Spinal cord (tissue), 10 donors: ENCODE data around the gene PDLIM4. TPM values are rescaled to one million over a fixed set of nuclear protein-coding genes. Genes with fewer than 3 reads are reported as not detected.

Source experiments
- DNase-seq, 6 donors: peaks; one replicate each; pipeline versions ENCODE4 v3.0.0 to v3.0.0-alpha.2; 2013 to 2015; ENCODE audit warnings: low spot score in 6 of 6, low read depth in 4 of 6
- H3K27ac ChIP-seq: one replicate; pipeline ENCODE4 v1.5.1; 2013; ENCODE audit warnings: low read depth, low read length, control low read depth
- H3K27me3 ChIP-seq: one replicate; pipeline ENCODE4 v1.6.1; 2013; ENCODE audit warnings: low read length; ENCODE audit not compliant: control insufficient read depth, insufficient read depth
- H3K36me3 ChIP-seq: one replicate; pipeline ENCODE4 v1.6.1; 2013; ENCODE audit warnings: low read length; ENCODE audit not compliant: control insufficient read depth, insufficient read depth
- H3K4me1 ChIP-seq: one replicate; pipeline ENCODE4 v1.6.1; 2013; ENCODE audit warnings: low read length; ENCODE audit not compliant: control insufficient read depth, insufficient read depth
- H3K4me3 ChIP-seq: one replicate; pipeline ENCODE4 v1.5.1; 2013; ENCODE audit warnings: low read depth, low read length, control low read depth
- H3K9me3 ChIP-seq: one replicate; pipeline ENCODE4 v1.6.1; 2013; ENCODE audit warnings: low read length; ENCODE audit not compliant: control insufficient read depth, insufficient read depth
- whole genome bisulfite sequencing: methylation state at CpG from one replicate; pipeline ENCODE4 v1.1.5; 2013; ENCODE audit warnings: missing lambda C conversion rate; ENCODE audit not compliant: insufficient coverage; 5-methylcytosine and 5-hydroxymethylcytosine counted together
- polyA plus RNA-seq, 2 donors: library from polyadenylated mRNA; unstranded; fragments of 120-200 nt; gene quantifications; one replicate each; pipeline ENCODE4 v1.2.1, GENCODE V29; 2013; ENCODE audit not compliant: insufficient read length in 2 of 2
- total RNA-seq, 2 donors: library from RNA; depleted of rRNA in 1 of 2; stranded (reverse); fragments of 120-200 nt in 1 of 2; fragments of >200 nt in 1 of 2; gene quantifications; one replicate each; pipeline versions ENCODE4 v1.2.3 to v1.2.4, GENCODE V29; 2013 to 2014
- donor health status: healthy.

PDLIM4 gene
- total and polyA plus RNA-seq, 4 donors = 10.6 to 40.9 (median 31.6) TPM

GRCh38 chr5:132294728-132295504 is 37.4 kb downstream of the PDLIM4 start:
- no peaks in the 10 kb centered on the region for H3K9me3 ChIP-seq
- DNase-seq = peak in 1 of 6 donors; percentile 26
- peaks cover 29% of the 10 kb centered on the region for H3K4me1 ChIP-seq
- WGBS = 3% methylated on average over 38 of the region's 50 CpGs
- H3K36me3 ChIP-seq = peaks cover 2% of the 10 kb centered on the region
- peak overlapping the region; percentile 85 for H3K4me3 ChIP-seq
- H3K27me3 ChIP-seq = no peaks in the 10 kb centered on the region
- peak overlapping the region; percentile 99 for H3K27ac ChIP-seq

DNA sequence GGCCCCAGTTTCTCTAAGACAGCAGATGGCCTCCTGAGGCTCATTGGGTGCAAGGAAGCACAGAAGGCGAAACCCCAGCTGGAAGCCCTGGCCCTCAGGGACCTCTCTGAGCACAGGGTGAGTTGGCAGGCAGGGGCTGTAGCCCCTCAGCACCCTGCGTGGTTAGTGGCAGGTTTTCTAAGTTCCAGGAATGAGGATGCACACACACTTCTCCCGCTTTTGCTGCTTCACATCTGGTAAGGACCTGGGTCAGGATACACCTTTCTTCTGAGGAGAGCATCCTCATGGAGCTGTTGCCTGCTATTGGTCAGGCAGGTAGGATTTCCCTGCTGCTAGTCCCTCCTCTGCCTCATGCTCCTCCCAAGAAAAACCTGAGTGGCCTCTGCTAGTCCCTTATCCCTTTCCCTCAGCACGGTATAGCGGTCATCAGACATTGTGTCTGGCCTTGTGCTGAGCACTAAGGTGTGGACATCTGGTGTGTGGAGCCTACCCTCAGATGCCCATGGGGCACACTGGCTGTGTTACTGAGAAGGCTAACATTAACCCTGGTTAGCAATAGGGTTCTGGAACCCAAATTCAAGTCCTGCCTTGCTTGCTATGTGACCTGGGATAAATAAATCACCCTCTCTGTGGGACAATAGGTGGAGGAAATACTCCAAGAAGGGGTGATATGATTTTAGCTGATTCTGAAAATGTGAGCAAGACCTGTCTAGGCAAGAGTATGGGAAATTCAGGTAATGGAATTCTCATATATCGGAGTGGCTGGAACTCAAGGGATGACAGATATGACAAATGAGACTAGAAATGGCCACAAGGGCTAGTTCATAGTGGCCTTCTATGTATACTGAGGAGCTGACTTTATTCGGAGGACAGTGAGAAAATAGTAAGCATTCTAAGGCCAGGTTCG is 38.3 kb downstream of the PDLIM4 start:
- Histone ChIP-seq H3K27ac (no peak overlapping the region), H3K9me3 (no peaks in the 10 kb centered on the region), H3K36me3 (peaks cover 2% of the 10 kb centered on the region), H3K4me1 (peaks cover 30% of the 10 kb centered on the region), H3K4me3 (peak overlapping the region; percentile 85), H3K27me3 (no peaks in the 10 kb centered on the region)
- WGBS = 91% methylated on average over 6 of the region's 8 CpGs
- DNase-seq = peak in 1 of 6 donors; percentile 43

DNA sequence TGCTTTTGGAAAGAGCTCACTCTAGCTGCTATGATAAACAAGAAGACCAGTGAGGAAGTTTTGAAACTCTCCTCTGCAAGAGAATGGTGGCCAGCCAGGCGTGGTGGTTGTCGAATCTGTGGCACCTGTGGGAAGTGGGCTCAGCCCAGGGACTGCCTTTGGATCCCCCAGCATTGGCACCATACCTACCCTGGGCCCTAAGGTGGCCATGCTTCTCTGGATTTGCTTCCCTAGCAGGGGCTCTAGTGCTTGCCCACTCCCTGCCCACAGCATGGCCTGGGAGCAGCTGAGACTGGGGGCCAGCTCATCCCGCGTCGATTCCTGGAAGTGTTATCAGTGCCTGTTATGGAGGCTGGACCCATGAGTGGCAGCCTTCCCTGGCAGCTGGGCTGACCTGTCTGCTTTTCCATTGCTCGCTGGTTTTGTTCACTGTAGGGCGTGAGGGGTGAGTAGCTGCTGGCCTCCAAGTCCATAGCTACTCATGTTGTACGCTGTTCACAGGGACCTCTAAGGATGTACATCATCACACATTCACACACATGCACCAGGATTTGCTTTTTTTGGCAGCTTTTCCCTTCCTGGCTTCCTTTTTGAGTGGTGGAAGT is 39.0 kb downstream of the PDLIM4 start:
- Histone ChIP-seq H3K9me3 (no peaks in the 10 kb centered on the region), H3K36me3 (peaks cover 2% of the 10 kb centered on the region), H3K4me1 (peaks cover 38% of the 10 kb centered on the region), H3K27me3 (no peaks in the 10 kb centered on the region), H3K4me3 (no peak overlapping the region), H3K27ac (peak overlapping the region; percentile 7)
- no peak for DNase-seq
- 80% methylated on average over 6 of the region's 8 CpGs for WGBS

DNA sequence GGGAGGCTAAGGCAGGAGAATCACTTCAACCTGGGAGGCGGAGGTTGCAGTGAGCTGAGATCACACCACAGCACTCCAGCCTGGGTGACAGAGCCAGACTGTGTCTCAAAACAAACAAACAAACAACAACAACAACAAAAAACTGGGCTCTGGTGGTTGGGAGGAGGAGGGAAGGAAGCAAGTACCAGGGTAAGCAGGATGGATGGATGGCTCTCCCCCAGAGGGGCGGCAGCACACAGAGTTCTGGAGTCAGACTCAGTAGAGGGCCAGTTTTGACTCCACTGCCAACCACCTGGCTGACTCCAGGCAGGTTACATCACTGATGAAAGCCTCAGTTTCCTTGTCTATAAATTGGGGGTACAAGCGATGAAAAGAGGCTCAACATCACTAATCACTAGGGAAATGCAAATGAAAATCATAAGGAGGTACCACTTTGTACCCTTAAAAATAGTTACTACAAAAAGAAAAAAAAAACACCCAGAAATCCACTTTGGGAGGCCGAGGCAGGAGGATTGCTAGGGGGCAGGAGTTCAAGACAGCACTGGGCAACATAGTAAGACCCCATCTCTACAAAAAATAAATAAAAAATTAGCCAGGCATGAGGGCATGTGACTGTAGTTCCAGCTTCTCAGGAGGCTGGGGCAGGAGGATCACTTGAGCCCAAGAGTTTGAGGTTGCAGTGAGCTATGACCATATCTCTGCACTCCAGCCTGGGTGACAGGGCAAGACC is 39.9 kb downstream of the PDLIM4 start:
- H3K27ac ChIP-seq = no peak overlapping the region
- WGBS = 75% methylated on average over 1 of the region's 4 CpGs
- peaks cover 41% of the 10 kb centered on the region for H3K4me1 ChIP-seq
- peaks cover 2% of the 10 kb centered on the region for H3K36me3 ChIP-seq
- no peaks in the 10 kb centered on the region for H3K27me3 ChIP-seq
- DNase-seq = no peak
- no peak overlapping the region for H3K4me3 ChIP-seq
- no peaks in the 10 kb centered on the region for H3K9me3 ChIP-seq

DNA sequence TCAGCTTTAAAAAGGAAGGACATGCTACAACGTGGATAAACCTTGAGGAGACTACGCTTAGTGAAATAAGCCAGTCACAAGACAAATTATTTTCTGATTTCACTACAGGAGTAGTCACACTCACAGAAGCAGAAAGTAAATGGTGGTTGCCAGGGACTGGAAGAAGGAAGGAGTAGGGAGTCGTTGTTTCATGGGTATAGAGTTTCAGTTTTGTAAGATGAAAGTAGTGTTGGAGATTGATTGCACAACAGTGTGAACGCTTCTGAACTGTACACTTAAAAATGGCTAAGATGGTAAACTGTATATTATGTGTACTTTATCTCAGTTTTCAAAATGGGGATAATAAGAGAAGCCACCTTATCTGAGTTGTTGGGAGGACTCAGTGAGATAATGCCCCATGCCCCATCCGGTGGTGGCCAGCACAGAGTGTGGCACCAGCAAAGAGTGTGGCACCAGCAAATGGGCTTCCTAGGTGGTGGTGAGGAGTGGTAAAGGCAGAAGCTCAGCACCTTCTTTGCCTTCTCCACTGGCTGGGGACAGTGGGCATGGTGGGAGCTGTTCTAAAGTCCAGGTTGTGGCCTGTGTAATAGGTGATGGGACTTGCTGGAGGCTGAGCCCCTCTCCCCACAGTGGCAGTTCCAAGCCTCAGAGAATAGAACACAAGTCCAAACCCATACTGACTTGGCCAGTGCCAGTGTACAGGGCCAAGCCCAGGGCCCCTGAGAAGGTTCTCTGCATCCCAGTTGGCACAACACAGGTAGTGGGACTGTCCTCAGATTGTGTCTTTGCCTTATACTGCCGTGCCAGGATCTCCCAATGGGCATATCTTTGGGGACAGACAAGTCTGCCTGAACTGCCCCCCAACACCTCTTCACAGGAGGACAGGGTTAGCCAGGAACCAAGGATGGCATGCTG is 41.1 kb downstream of the PDLIM4 start:
- peaks cover 37% of the 10 kb centered on the region for H3K4me1 ChIP-seq
- no peak overlapping the region for H3K27ac ChIP-seq
- H3K27me3 ChIP-seq = no peaks in the 10 kb centered on the region
- H3K4me3 ChIP-seq = no peak overlapping the region
- 89% methylated on average over 2 of the region's 6 CpGs for WGBS
- H3K36me3 ChIP-seq = peaks cover 2% of the 10 kb centered on the region
- no peak for DNase-seq
- no peaks in the 10 kb centered on the region for H3K9me3 ChIP-seq

GRCh38 chr5:132299917-132300316 is 42.4 kb downstream of the PDLIM4 start:
- H3K27ac ChIP-seq = no peak overlapping the region
- H3K4me1 ChIP-seq = peaks cover 25% of the 10 kb centered on the region
- no peak for DNase-seq
- no peak overlapping the region for H3K4me3 ChIP-seq
- H3K9me3 ChIP-seq = peaks cover under 1% of the 10 kb centered on the region
- 100% methylated on average over 1 of the region's 2 CpGs for WGBS
- H3K27me3 ChIP-seq = no peaks in the 10 kb centered on the region
- peaks cover 2% of the 10 kb centered on the region for H3K36me3 ChIP-seq

DNA sequence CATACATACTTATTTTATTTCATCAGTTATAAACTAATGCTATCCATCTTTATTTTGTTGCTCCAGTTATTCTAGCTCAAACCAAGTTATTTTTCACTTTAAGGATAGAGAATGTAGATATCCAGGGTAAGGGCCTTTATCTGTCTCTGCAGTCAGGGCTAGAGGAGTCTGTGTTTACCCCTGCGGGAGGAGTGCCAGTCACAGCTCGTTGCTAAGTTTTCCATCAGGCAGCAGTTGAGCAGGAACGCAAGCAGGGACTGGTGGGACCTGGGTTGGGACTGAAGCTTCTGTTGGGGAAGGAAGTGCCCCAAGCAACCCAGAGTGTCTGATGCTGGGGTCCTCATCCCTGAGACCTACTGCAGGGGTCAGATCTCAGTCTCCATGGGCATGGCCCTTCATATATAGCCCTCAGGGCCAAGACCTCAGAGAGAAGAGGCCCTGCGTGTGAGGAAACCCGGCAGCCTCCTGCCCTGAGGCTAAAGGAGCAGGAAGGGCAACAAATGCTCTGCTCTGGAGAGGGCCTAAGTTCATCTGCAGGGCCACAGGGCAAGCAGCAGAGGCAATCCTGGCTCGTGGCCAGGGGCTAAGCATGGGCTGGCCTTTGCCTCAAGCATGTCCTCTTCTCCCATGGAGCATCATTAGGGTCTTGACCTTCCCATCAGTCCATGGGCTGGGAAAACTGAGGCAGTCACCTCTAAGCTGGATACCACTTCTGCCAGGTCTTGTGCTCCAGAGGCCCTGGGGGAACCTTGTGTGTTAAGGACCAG is 43.3 kb downstream of the PDLIM4 start:
- Histone ChIP-seq H3K27me3 (no peaks in the 10 kb centered on the region), H3K36me3 (peaks cover 2% of the 10 kb centered on the region), H3K9me3 (peaks cover 3% of the 10 kb centered on the region), H3K4me1 (peaks cover 20% of the 10 kb centered on the region), H3K27ac (no peak overlapping the region), H3K4me3 (no peak overlapping the region)
- 77% methylated on average over 6 of the region's 6 CpGs for WGBS
- DNase-seq = no peak
